HepG2 (cell line): Measurements from ENCODE around the gene SLC13A3. TPM values are rescaled to one million over a fixed set of nuclear protein-coding genes. Genes with fewer than 3 reads are reported as not detected.

Source experiments
- ATAC-seq: fragments of 200-7000 bp; cut with Tn5 transposase; 3 replicates; pipeline ENCODE4 v1.9.1; 2020; ENCODE audit warnings: mild to moderate bottlenecking, moderate library complexity
- BruUV-seq: library from RNA; stranded (reverse); fragments of 400-500 nt; replicated peaks from 2 replicates; lab custom pipeline; 2021; lab: Mats Ljungman, UMichigan
- CTCF ChIA-PET: fragments of 300-600 bp; formaldehyde crosslinking; extraction: SDS; loops from one replicate; lab custom pipeline; 2021; ENCODE audit warnings: low total read pairs, inconsistent platforms, low intra/inter-chr PET ratio; lab: Yijun Ruan, JAX
- POLR2A ChIA-PET: fragments of 350-600 bp; sonication (Branson Sonifier 250); formaldehyde crosslinking; loops from one replicate; lab custom pipeline; 2020; ENCODE audit warnings: antibody characterized with exemption, inconsistent platforms; lab: Yijun Ruan, JAX
- DNase-seq: peaks from one replicate; pipeline ENCODE4 v3.0.0-alpha.2; 2015; ENCODE audit warnings: low spot score
- FAIRE-seq: peaks from 3 replicates; lab custom pipeline; 2011; peaks lifted over from hg19 to GRCh38; lab: Jason Lieb, UNC
- H2AFZ ChIP-seq: one replicate; pipeline ENCODE4 v1.6.1; 2011; ENCODE audit warnings: low read length, inconsistent platforms
- H3K27ac ChIP-seq: fragments of 300-600 bp; 3 replicates; pipeline ENCODE4 v1.8.0; 2011; ENCODE audit warnings: mixed run types, mild to moderate bottlenecking, mixed read lengths, low read length, inconsistent platforms; ENCODE audit not compliant: insufficient read depth; ENCODE audit errors: extremely low read length
- H3K27me3 ChIP-seq, 2 experiments: fragments of 200-600 bp in 1 of 2; 2 replicates in 1 of 2; 3 replicates in 1 of 2; pipeline versions ENCODE4 v1.6.0 to v1.8.0; 2011; ENCODE audit warnings: low read length in 2 of 2, mild to moderate bottlenecking in 2 of 2, moderate library complexity in 2 of 2, inconsistent platforms in 1 of 2; ENCODE audit not compliant: insufficient read depth in 2 of 2, control insufficient read depth in 1 of 2
- H3K36me3 ChIP-seq, 2 experiments: fragments of 200-600 bp in 1 of 2; replicated peaks in 1 of 2; 2 replicates in 1 of 2; 3 replicates in 1 of 2; pipeline versions ENCODE4 v1.5.1 to v1.8.0; 2011; ENCODE audit warnings: low read length in 2 of 2, inconsistent platforms in 1 of 2; ENCODE audit not compliant: insufficient read depth in 2 of 2, control insufficient read depth in 1 of 2
- H3K4me1 ChIP-seq: 2 replicates; pipeline ENCODE4 v1.5.1; 2012; ENCODE audit warnings: low read length, inconsistent platforms; ENCODE audit not compliant: insufficient read depth
- H3K4me2 ChIP-seq: 2 replicates; pipeline ENCODE4 v1.6.0; 2011; ENCODE audit warnings: low read depth, low read length, inconsistent platforms
- H3K4me3 ChIP-seq, 3 experiments: fragments of 200-600 bp in 1 of 3; sonication (generic), shearing (Covaris generic) in 1 of 3; replicated peaks in 1 of 3; 2 replicates each; pipeline ENCODE4 v1.5.1; 2011 to 2016; ENCODE audit warnings: low read length in 3 of 3, inconsistent platforms in 2 of 3, low read depth in 2 of 3, mild to moderate bottlenecking in 2 of 3, control low read depth in 1 of 3, mixed read lengths in 1 of 3; ENCODE audit not compliant: insufficient read depth in 1 of 3
- H3K79me2 ChIP-seq: one replicate; pipeline ENCODE4 v1.6.1; 2011; ENCODE audit warnings: low read length, inconsistent platforms; ENCODE audit not compliant: insufficient read depth
- H3K9ac ChIP-seq: 2 replicates; pipeline ENCODE4 v1.6.0; 2011; ENCODE audit warnings: mild to moderate bottlenecking, low read depth, low read length, inconsistent platforms; ENCODE audit not compliant: insufficient read depth
- H3K9me3 ChIP-seq: 2 replicates; pipeline ENCODE4 v1.5.1; 2012; ENCODE audit warnings: mild to moderate bottlenecking, low read length
- H4K20me1 ChIP-seq: 2 replicates; pipeline ENCODE4 v1.6.0; 2011; ENCODE audit warnings: inconsistent platforms, mild to moderate bottlenecking, low read length, moderate library complexity; ENCODE audit not compliant: insufficient read depth
- AGO2 ChIP-seq: fragments of 200-400 bp; formaldehyde crosslinking; optimal IDR thresholded peaks from 2 replicates; pipeline ENCODE3; 2017; ENCODE audit warnings: mild to moderate bottlenecking, low read depth, low read length, moderate library complexity
- CREB1 ChIP-seq, 2 experiments: fragments of 450-650 bp in 1 of 2; IDR thresholded peaks; 2 replicates each; pipeline ENCODE4 v1.6.1; 2016 to 2017; ENCODE audit warnings: control low read depth in 1 of 2, mild to moderate bottlenecking in 1 of 2, missing compliant biosample characterization in 1 of 2, missing genetic modification characterization in 1 of 2
- DPF2 ChIP-seq: sonication (generic); formaldehyde crosslinking; IDR thresholded peaks from 2 replicates; pipeline ENCODE4 v1.4.0; 2020; ENCODE audit warnings: mild to moderate bottlenecking, low read depth, missing genetic modification reagents, borderline replicate concordance
- HNF4A ChIP-seq: sonication (generic); formaldehyde crosslinking; IDR thresholded peaks from 2 replicates; pipeline ENCODE4 v1.4.0; 2020; ENCODE audit warnings: missing genetic modification reagents
- MXI1 ChIP-seq: IDR thresholded peaks from 3 replicates; pipeline ENCODE4 v1.6.1; 2012; ENCODE audit warnings: low read depth, low read length, inconsistent platforms, borderline replicate concordance
- NFE2 ChIP-seq: sonication (generic); formaldehyde crosslinking; IDR thresholded peaks from 2 replicates; pipeline ENCODE4 v1.4.0; 2020; ENCODE audit warnings: missing genetic modification reagents
- PITX1 ChIP-seq: sonication (generic); formaldehyde crosslinking; IDR thresholded peaks from 2 replicates; pipeline ENCODE4 v1.5.1; 2020; ENCODE audit warnings: mild to moderate bottlenecking, missing genetic modification reagents
- ZFAT ChIP-seq: sonication (generic); formaldehyde crosslinking; conservative IDR thresholded peaks from 2 replicates; pipeline ENCODE4 v1.8.1; 2023; ENCODE audit warnings: missing genetic modification reagents, inconsistent platforms
- ZNF75D ChIP-seq: sonication (generic); formaldehyde crosslinking; IDR thresholded peaks from 2 replicates; pipeline ENCODE4 v1.8.1; 2023; ENCODE audit warnings: missing genetic modification reagents, mild to moderate bottlenecking, borderline replicate concordance
- WGBS: methylation state at CpG from one replicate; pipeline ENCODE4 v1.1.6; 2017; ENCODE audit warnings: low lambda C conversion rate; 5-methylcytosine and 5-hydroxymethylcytosine counted together
- in situ Hi-C: cut with HindIII; loops from 2 replicates; pipeline ENCODE4 v1.10.0; 2017; ENCODE audit warnings: low pct_unique_long_range_greater_than_20kb; ENCODE audit not compliant: extremely low pct_ligation_motif_present
- intact Hi-C: fragments of 100-400 bp; cut with micrococcal nuclease; formaldehyde crosslinking; loops from one replicate; pipeline ENCODE4 v1.10.0; 2022; ENCODE audit not compliant: unreplicated experiment
- polyA plus RNA-seq, 8 experiments: library from polyadenylated mRNA; depleted of rRNA in 3 of 8; stranded (reverse) in 7 of 8; unstranded in 1 of 8; fragments of >200 nt; fragmentation: Illumina TruSeq in 4 of 8; extraction: Trizol in 4 of 8; gene quantifications; 2 replicates each; pipeline versions ENCODE4 v1.2.1 to v1.2.3, GENCODE V29; 2011 to 2016; ENCODE audit warnings: low read depth in 4 of 8, missing spikeins in 1 of 8, mixed read lengths in 1 of 8; ENCODE audit not compliant: insufficient read depth in 1 of 8
- total RNA-seq, 5 experiments: library from RNA; depleted of rRNA; stranded (reverse); fragments of >200 nt; fragmentation: Illumina TruSeq; extraction: Trizol; gene quantifications; 2 replicates each; pipeline ENCODE4 v1.2.3, GENCODE V29; 2016; ENCODE audit warnings: low read depth in 1 of 5
- TF ChIP-seq, protein P1 (sequence below): sonication (generic); formaldehyde crosslinking; IDR thresholded peaks from 2 replicates; pipeline ENCODE4 v1.4.0; 2020; ENCODE audit warnings: mild to moderate bottlenecking, missing genetic modification reagents
- TF ChIP-seq, protein P2 (sequence below): IDR thresholded peaks from 2 replicates; pipeline ENCODE4 v1.6.1; 2016; ENCODE audit warnings: missing biosample characterization, missing genetic modification reagents, low read depth
- TF ChIP-seq, protein P3 (sequence below): sonication (generic); formaldehyde crosslinking; IDR thresholded peaks from 2 replicates; pipeline ENCODE4 v1.8.1; 2023; ENCODE audit warnings: missing genetic modification reagents, inconsistent platforms, borderline replicate concordance
- TF ChIP-seq, protein P4 (sequence below): sonication (generic); formaldehyde crosslinking; IDR thresholded peaks from 2 replicates; pipeline ENCODE4 v1.4.0; 2020; ENCODE audit warnings: missing genetic modification reagents
- TF ChIP-seq, protein P5 (sequence below): sonication (generic); formaldehyde crosslinking; IDR thresholded peaks from 2 replicates; pipeline ENCODE4 v1.9.0; 2021; ENCODE audit warnings: missing genetic modification reagents, borderline replicate concordance

SLC13A3 gene
- total and polyA plus RNA-seq, 2 of the 13 experiments (the other 11 are each of a cell fraction or from before 2014, with no cell fraction given) = 66.5 to 76.0 TPM

DNA sequence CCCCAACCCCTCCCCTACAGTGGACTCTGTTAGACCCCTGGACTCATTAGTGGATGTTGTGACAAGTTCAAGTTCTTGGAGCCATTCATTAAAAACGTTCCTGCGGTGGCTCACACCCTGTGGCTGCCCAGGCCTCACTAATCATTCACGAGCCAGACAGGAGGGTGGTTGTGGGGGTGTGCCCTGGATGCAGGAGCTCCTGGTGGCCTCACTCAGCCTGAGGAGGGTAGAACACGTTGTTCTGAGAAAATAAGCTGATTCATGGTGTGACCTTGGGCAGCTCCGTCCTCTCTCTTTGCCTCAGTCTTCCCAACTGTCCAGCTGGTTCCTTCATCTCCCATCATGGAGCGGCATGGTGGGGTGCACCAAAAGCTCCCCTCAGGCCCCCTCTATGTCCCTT, 16.7 kb downstream of the SLC13A3 start:
- ATAC-seq = no peak
- Histone ChIP-seq H3K79me2 (no peaks in the 10 kb centered on the region), H3K9me3 (peaks cover 12% of the 10 kb centered on the region), H2AFZ (no peak overlapping the region), H3K4me3 (no peak overlapping the region), H3K36me3 (peaks cover 9 to 14% of the 10 kb centered on the region in 2 experiments; a peak in 4 of 5 replicates), H4K20me1 (no peaks in the 10 kb centered on the region), H3K27me3 (no peaks in the 10 kb centered on the region), H3K4me2 (no peak overlapping the region), H3K27ac (no peak overlapping the region), H3K4me1 (peaks cover 93% of the 10 kb centered on the region), H3K9ac (no peak overlapping the region)
- no peak for DNase-seq
- no peak for FAIRE-seq
- POLR2A ChIA-PET = interaction anchor here (1.3 to 4.2 kb wide), 2 partner anchors 11 to 15 kb away, joined by 3 to 31 read pairs; partner anchors contain the start of gene SLC13A3
- BruUV-seq = no TSS peak
- CTCF ChIA-PET = no interaction called here
- intact Hi-C loops (no loop called here), in situ Hi-C loops (no loop called here)
- 52% methylated on average over 6 of the region's 6 CpGs for WGBS
- TF ChIP-seq, protein P1, sequence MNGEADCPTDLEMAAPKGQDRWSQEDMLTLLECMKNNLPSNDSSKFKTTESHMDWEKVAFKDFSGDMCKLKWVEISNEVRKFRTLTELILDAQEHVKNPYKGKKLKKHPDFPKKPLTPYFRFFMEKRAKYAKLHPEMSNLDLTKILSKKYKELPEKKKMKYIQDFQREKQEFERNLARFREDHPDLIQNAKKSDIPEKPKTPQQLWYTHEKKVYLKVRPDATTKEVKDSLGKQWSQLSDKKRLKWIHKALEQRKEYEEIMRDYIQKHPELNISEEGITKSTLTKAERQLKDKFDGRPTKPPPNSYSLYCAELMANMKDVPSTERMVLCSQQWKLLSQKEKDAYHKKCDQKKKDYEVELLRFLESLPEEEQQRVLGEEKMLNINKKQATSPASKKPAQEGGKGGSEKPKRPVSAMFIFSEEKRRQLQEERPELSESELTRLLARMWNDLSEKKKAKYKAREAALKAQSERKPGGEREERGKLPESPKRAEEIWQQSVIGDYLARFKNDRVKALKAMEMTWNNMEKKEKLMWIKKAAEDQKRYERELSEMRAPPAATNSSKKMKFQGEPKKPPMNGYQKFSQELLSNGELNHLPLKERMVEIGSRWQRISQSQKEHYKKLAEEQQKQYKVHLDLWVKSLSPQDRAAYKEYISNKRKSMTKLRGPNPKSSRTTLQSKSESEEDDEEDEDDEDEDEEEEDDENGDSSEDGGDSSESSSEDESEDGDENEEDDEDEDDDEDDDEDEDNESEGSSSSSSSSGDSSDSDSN (CRISPR knock-in tag) = no peak
- TF ChIP-seq, protein P2, sequence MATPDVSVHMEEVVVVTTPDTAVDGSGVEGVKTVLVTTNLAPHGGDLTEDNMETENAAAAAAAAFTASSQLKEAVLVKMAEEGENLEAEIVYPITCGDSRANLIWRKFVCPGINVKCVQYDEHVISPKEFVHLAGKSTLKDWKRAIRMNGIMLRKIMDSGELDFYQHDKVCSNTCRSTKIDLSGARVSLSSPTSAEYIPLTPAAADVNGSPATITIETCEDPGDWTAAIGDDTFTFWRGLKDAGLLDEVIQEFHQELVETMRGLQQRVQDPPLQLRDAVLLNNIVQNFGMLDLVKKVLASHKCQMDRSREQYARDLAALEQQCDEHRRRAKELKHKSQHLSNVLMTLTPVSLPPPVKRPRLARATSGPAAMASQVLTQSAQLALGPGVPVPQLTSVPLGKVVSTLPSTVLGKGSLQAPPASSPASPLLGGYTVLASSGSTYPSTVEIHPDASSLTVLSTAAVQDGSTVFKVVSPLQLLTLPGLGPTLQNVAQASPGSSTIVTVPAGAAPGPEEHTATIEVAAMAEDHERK (CRISPR knock-in tag) = no peak
- TF ChIP-seq, protein P3, sequence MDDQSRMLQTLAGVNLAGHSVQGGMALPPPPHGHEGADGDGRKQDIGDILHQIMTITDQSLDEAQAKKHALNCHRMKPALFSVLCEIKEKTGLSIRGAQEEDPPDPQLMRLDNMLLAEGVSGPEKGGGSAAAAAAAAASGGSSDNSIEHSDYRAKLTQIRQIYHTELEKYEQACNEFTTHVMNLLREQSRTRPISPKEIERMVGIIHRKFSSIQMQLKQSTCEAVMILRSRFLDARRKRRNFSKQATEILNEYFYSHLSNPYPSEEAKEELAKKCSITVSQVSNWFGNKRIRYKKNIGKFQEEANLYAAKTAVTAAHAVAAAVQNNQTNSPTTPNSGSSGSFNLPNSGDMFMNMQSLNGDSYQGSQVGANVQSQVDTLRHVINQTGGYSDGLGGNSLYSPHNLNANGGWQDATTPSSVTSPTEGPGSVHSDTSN (CRISPR knock-in tag) = no peak
- TF ChIP-seq ZFAT (CRISPR knock-in tag) (no peak), DPF2 (CRISPR knock-in tag) (no peak), AGO2 (peak; percentile 30), PITX1 (no peak), MXI1 (no peak), ZNF75D (CRISPR knock-in tag) (no peak), CREB1 (IDR thresholded peaks at IDR 0.05) (no peak), CREB1 (CRISPR knock-in tag; IDR thresholded peaks at IDR 0.05) (no peak), NFE2 (CRISPR knock-in tag) (peak; percentile 70), HNF4A (no peak)
- TF ChIP-seq, protein P4, sequence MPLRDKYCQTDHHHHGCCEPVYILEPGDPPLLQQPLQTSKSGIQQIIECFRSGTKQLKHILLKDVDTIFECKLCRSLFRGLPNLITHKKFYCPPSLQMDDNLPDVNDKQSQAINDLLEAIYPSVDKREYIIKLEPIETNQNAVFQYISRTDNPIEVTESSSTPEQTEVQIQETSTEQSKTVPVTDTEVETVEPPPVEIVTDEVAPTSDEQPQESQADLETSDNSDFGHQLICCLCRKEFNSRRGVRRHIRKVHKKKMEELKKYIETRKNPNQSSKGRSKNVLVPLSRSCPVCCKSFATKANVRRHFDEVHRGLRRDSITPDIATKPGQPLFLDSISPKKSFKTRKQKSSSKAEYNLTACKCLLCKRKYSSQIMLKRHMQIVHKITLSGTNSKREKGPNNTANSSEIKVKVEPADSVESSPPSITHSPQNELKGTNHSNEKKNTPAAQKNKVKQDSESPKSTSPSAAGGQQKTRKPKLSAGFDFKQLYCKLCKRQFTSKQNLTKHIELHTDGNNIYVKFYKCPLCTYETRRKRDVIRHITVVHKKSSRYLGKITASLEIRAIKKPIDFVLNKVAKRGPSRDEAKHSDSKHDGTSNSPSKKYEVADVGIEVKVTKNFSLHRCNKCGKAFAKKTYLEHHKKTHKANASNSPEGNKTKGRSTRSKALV (CRISPR knock-in tag) = no peak
- TF ChIP-seq, protein P5, sequence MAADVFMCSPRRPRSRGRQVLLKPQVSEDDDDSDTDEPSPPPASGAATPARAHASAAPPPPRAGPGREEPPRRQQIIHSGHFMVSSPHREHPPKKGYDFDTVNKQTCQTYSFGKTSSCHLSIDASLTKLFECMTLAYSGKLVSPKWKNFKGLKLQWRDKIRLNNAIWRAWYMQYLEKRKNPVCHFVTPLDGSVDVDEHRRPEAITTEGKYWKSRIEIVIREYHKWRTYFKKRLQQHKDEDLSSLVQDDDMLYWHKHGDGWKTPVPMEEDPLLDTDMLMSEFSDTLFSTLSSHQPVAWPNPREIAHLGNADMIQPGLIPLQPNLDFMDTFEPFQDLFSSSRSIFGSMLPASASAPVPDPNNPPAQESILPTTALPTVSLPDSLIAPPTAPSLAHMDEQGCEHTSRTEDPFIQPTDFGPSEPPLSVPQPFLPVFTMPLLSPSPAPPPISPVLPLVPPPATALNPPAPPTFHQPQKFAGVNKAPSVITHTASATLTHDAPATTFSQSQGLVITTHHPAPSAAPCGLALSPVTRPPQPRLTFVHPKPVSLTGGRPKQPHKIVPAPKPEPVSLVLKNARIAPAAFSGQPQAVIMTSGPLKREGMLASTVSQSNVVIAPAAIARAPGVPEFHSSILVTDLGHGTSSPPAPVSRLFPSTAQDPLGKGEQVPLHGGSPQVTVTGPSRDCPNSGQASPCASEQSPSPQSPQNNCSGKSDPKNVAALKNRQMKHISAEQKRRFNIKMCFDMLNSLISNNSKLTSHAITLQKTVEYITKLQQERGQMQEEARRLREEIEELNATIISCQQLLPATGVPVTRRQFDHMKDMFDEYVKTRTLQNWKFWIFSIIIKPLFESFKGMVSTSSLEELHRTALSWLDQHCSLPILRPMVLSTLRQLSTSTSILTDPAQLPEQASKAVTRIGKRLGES (CRISPR knock-in tag) = no peak
